Stimulated activated CD4-positive, alpha-beta T cell treated with anti-CD3 and anti-CD28 coated beads, Interleukin-1b, Interleukin-23, amount 100 ng/mL, for 1 hour (primary cell): ENCODE results near the gene SENP1.
A peak's percentile ranks its signal among the peaks of the same experiment; 100 is the strongest.
"Not testable (repeated sequence)": the region's sequence is repeated elsewhere in the genome, so short reads cannot be mapped to it uniquely, and the experiment has no call there.

Experiments
- DNase-seq, 2 donors: peaks; one replicate each; pipeline ENCODE4 v3.0.0-alpha.2; 2020; ENCODE audit warnings: low read depth in 2 of 2

Gene SENP1

DNA sequence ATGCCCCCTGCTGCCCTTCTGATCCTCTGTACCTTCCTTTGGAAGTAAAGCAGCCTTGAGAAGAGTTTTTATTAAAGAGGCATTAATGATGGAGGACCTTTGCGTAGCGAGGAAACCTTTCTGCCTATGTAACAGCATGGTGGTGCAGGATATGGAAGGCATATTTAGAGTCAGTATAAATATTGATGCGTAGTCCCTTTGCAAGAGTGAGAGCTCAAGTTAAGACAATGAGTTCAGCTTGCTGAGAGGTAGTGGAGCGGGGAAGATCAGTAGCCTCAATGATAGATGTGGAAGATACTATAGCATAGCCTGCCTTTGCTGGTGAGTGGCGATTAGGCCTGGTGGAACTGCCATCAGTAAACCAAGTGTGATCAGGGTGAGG, 5.4 kb upstream of the SENP1 start:
- not testable (repeated sequence) for DNase-seq

DNA sequence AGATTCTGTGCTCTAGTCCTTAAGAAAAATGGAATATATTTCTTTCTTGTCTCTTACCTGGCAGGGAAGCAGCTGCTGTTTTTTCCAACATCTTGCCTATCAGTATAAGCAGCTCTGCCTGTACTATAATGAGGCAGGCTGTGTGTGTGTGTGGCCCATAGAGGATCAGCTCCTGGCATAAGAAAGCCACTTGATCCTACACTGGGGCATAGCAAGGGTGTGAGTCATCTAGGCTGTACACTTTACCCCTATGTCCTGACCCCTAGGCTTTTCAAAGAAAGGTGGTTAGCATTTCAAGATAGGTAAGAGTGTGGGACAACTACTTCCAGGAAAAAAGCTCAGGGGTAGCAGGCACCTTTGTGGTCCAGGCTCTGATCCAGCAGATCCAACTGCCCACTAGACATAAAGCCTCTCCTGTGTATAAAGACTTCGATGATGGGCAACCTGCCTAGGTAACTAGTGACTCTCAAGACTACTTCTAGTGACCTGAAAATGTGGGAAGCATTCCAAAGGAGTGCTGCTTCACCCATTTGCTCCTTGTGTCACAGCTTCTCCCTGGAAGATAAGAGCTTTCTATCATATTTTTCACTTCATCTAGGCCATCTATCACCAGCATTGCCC, 4.9 kb upstream of the SENP1 start:
- DNase-seq, result no peak

DNA sequence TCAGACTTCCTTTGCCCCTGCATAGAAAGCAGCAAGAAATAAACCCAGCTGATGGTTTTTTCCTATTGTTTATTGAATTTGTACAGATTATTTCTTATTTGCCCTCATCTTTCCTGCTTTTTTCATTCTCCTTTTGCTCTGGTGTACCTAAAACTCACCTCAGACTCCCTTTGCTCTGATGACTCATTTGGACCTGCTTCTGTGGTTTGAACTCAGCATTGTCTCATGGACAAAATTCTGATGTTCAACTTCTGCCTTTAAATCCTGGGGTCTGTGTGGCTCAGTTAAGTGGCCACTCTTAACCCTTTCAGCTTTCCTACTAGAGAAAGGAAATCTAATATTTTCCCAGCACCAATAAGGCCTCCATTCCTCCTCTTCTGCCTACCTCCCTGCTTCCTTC, 3.5 kb upstream of the SENP1 start:
- DNase-seq, result no peak

DNA sequence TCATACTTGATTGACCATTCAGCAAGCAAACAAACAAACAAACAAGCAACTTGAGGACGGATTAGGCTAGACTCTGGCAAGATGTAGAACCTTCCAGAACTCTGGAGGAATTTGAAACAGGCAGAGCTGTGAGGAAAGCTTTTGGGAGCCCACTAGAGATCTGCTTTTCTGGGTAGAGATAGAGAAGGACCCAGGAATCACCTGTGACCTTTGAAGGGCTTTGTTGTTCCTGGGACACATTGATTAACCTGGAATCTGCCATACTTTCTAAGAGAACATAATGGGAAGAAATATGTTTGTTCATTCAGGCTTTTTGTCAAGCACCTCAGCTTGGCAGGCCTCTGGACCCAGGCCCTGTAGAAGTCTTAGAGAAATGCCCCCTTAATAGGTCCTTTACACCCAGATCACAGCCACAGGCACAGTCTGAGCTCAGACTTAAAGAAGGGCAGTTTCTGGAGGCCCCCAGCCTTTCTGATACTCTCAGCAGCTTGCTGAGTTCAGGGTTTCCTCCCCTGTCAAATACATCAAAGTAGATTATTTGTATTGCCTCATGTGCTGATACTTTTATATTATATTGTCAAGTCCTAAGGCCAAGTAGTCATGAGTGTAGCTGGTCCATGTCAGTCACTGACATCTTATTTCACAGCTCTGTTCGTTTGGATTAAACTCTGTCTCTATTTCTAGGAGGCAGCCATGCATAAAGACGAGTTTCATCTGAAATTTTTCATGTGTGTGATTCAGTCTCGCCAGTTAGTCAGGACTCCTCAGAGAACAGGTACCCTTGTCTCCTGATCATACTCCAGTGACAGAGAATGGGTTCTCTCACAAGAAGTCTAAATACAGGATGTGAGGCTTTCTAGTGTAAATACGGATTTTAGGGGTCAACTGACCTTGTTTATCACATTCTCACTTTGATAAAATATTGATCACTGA, 1.1 kb upstream of the SENP1 start:
- no peak for DNase-seq

DNA sequence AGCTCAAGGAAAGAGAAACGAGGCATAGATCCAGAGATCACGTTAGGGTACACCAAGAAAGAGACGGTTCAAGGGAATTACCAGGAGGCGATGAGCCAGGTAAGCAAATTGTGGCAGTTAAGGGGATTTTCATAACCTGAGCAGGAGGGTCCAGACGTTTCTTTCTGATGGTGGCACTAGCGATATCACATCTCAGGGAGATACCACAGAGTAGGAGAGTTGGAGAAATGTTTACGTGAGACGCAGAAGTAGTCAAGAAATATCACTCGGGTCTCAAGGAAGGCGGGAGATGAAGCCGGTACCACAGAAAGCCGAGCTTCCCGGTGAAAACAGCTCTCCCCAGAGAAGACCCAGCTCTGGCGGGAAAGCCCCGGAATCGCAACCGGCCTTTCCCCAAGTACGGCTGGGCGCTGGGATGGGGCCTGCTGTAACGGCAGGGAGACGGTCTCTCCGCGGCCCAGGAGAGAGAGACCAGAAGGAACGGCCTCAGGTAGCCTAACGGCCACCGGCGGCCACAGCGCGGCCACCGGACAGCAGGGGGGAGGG, 485 bp downstream of the SENP1 start:
- peak in 1 of 2 donors; percentile 18 for DNase-seq

DNA sequence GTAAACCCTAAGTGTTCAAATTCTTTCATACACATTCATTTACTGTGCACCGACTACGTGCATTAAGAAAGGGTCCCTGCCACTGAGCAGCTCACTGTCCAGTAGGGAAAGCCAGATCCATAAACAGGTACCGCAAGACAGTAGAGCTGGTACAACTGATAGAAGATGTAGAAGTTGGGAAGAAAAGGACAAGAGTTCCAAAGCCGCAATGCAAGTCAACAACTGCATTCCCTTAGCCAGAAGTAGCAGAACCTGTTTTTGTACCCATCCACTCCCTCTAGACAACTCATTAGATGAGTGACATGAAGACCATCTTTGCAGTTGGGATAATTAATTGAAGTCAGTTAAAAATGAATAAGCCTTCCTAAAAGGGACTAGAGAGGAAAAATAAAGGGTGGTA, 1.3 kb downstream of the SENP1 start:
- DNase-seq, result no peak

DNA sequence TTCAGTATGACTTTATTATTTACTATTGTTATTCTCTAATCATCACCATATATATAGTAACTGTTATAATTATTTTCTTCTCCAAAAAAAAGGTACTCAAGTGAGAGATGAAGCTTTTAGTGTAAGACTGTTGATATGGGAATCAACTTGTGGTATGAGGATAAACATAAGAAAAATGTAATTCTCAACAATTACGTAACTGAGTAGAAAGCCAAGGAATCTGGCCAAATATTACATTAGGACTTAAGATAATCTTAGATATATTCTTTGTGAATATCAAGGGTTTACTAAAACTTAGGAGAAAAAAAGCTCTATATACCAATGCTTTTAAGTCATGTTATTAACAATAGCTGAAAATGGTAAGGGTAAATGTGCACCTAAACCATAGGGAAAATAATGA, 13.3 kb downstream of the SENP1 start:
- no peak for DNase-seq

DNA sequence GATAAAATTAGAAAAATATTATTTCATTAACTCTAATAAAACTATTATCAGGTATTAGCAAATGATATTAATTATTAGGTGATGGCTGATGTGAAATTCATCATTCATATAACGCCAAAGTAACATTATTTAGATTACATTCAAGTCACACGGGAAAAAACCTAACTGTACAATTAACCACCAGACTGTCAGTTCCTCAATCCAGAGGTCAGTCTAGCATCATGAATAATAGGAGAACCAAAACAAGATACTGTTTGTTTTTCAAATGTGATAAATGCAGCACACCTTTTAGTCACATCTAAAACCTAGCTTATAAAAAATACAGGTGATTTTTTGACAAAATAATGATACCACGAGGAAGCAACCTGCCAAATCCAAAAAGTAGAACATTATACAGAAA, 19.6 kb downstream of the SENP1 start:
- DNase-seq, result no peak

DNA sequence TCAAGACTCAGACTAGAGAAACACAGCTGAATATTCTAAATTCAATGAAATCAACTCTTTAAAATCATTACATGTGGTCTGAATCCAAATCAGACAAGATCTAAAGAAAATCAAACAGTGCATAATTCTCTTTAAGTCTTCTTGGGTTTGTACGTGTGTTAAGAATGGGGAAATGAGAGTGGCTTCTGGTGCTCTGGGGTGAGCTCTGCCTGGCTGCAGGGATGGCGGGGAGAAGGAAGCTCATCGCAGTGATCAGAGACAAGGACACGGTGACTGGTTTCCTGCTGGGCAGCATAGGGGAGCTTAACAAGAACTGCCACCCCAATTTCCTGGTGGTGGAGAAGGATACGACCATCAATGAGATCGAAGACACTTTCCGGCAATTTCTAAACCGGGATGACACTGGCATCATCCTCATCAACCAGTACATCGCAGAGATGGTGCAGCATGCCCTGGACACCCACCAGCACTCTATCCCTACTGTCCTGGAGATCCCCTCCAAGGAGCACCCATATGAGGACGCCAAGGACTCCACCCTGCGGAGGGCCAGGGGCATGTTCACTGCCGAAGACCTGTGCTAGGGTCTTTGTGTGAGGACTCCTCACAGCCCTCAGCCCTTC, 20.9 kb downstream of the SENP1 start:
- no peak for DNase-seq

DNA sequence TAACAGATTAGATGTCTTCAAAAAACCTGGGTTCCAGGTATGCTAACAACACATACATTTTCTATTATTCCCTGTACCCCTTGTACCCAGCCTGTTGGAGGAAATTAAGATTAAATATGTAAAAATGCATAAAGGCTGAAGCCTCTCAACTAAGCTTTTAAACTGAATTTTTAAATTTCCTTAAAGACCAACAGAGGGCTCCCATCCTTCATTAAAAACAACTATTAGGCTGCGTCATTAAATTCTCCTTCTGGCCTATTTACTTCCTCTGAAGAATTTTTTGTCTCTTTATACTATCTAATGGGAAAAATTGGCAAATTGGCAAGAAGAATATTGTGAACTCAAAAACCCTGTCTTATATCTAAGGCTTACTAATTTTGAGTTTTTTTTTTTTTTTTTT, 21.8 kb downstream of the SENP1 start:
- DNase-seq, result no peak

DNA sequence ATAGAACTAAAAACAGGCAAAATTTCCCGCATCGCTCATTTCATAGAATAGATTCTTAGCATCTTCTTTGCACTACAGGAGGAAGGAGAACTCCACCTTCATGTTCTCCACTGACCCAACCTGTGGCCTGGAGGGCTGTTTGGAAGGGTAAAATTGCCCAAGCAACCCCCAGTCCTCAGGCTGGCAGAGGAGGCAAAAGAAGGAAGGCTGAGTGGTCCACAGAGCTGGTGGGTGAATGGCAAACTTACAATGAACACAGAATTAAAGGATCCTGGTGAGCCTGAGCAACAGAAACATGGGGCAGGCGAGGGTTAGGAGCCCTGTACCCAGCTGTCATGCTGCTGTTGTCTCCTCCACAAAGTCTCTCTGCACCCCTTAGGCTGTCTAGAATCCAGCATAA, 25.1 kb downstream of the SENP1 start:
- DNase-seq, result no peak

DNA sequence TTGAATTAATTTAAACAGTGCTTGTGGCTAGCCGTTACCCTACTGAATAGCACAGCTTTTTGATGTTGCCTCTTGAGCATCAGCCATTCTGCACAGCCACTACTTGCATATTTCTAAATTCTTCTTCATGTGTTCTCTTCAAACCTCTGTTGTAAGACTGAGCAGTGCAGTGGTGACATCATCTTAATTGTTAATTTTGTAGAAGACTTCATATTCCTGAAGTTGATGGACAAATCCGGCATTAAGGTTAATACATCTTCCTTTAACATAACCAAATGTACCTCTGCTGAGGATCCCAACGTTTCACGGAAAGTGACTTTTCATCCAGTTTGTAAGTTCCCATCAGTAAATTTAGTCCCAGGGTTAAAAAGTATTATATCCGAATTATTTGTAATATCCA, 25.6 kb downstream of the SENP1 start:
- DNase-seq, result no peak

DNA sequence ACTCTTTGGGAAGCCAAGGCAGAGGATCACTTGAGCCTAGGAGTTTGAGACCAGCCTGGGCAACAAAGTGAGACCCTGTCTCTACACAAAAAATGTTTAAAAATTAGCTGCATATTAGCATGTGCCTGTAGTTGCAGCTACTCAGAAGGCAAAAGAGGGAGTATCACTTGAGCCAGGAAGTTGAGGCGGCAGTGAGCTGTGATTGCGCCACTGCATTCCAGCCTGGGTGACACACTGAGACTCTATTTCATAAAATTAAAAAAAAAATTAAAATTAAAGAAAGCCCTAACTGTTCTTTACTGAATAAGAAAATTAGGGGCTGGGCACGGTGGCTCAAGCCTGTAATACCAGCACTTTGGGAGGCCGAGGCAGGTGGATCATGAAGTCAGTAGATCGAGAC, 27.0 kb downstream of the SENP1 start:
- DNase-seq, result no peak

DNA sequence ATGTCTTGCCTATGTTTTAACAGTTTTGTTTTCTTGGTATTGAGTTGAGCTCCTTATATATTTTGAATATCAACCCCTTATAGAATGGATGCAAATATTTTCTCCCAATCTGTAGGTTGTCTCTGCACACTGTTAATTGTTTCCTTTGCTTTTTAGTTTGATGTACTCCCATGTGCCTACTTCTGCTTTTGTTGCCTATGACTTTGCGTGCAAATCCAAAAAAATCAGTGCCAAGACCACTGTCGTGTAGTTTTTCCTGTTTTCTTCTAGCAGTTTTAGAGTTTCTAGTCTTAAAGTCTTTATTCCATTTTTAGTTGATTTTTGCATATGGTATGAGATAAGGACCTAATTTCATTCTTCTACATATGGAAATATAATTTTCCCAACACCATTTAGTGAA, 28.8 kb downstream of the SENP1 start:
- no peak for DNase-seq

DNA sequence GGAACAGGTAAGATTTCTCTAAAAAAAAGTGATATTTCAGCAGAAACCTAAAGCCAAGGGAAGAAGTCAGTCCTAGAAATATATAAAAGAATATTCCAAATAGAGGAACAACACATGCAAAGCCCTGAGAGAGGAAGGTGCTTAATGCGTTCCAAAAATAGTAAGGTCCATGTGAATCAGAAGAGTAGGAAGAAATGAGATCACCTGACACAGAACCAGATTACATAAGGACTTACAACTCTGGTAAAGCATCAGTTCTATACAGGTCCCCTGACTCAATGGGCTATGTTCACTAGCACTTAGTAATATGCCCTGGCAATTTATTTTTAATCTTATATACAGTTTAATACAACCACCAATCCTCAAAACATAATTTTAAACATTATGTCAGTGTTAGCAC, 30.0 kb downstream of the SENP1 start:
- no peak for DNase-seq

DNA sequence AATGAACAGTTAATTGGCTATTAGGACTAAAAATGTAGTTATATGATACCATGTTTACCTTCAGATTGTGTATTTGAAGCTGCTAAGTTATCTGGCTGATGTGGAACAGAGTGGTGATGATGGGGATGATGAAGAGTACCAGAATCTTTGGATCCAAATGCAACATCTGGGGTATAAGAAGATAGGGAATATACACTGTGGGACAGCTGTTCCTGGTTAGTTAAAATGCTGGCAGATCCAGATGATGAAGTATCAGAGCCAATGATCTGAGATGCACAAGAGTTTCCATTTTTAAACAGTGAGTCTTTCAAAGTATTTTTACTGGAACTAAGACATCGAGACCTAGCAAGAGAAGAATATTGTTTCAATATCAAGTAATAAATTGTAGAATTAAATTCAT, 31.6 kb downstream of the SENP1 start:
- no peak for DNase-seq

DNA sequence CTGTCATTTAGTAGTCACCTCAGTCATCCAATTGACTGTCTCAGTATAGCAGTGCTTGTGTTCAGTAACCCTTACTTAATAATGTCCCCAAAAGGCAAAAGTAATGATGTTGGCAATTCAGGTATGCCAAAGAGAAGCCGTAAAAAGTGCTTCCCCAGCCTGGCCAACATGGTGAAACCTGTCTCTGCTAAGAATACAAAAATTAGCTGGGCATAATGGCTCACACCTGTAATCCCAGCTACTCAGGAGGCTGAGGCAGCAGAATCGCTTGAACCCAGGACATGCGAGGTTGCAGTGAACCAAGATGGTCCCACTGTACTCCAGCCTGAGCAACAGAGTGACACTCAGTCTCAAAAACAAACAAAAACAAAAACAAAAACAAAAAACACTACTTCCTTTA, 33.6 kb downstream of the SENP1 start:
- no peak for DNase-seq

DNA sequence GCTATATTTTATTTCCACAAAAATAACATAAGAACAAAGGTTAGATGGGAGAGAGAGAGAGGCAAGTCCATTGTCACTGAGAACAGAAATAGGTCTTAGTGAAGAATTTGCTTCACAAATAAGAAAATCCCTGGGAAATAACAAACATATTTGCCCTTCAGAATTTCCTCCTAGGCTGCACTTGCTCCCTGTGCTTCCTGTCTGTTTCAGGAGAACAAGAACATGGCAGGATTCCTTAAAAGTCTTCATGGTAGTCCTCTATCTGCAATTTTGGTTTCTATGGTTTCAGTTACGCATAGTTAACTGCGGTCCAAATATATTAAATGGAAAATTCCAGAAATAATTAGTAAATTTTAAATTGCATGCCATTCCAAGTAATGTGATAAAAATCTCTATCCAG, 34.1 kb downstream of the SENP1 start:
- DNase-seq, result no peak

DNA sequence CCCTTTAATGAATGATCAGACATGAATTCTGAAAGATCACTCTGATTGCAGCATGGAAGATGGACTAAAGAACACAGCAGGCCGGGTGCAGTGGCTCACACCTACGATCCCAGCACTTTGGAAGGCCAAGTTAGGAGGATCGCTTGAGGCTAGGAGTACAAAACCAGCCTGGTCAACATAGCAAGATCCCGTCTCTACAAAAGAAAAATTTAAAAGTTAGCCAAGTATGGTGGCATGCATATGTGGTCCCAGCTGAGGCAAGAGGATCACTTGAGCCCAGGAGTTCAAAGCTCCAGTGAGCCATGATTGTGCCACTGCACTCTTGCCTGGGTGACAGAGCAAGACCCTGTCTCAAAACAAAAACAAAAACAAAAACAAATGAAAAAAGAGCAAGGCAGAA, 35.1 kb downstream of the SENP1 start:
- DNase-seq, result no peak

DNA sequence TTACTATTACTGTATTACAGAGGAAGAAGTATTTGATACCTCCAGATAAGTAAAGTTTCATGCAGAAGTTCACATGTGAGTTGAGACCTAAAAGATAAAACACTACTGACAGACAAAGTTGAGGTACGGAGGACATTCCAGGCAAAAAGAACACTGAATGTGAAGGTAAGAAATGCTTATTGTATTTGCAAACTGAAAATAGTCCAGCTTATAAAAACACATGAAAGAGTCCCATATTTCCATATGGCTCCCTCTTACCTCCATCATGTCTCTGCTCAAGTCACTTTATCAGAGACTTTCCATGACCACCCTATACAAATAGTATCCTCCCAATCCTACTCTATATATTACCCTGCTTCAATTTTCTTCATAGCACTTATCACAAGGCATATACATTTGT, 35.8 kb downstream of the SENP1 start:
- no peak for DNase-seq

DNA sequence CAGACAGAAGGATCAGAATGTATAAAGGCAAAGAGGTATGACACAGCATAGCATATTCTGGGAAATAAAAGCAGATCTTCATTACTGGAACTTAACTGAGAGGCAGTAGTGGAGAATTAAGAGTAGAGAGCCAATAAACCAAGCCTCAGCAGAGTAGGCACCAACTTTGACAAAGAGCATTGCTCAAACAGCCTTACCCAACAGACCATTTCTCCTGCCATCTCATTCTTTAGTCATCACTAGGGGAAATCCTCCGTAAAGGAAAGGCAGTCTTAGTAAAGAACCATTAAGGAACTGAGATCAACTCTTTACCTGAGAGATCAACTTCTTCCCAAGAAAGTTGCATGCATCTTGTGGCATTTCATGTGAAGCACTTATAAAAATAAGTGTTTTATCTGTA, 36.6 kb downstream of the SENP1 start:
- no peak for DNase-seq

DNA sequence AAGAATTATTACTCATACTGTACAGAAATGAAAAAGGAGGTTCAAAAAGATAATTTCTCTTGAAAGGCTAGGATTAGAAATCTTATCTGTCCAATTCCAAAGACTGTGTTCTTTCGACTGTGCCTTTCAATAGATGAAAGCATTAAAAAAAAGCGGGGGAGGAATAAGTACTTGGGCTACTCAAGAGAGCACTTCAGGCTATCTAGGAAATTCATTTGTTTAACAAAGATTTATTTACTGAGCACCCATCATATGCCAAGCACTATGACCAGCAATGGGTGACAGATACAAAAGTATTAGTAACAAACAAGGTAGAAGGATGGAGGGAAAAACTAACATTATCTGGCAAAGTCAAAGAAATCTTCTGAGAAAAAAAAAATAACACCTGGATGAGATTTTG, 37.4 kb downstream of the SENP1 start:
- no peak for DNase-seq
